H1 (cell line): ENCODE data around the gene COLQ. TPM values are rescaled to one million over a fixed set of nuclear protein-coding genes. Genes with fewer than 3 reads are reported as not detected.
A peak's percentile ranks its signal among the peaks of the same experiment; 100 is the strongest.

ENCODE experiments used
- CBX8 ChIP-seq: fragments of 300-800, 300-1000 bp; sonication (generic); IDR thresholded peaks from 2 replicates; pipeline ENCODE4 v1.7.1; 2016; ENCODE audit warnings: low read depth, low read length, borderline replicate concordance
- CREB1 ChIP-seq: IDR thresholded peaks from 2 replicates; pipeline ENCODE4 v1.6.1; 2012; ENCODE audit warnings: inconsistent platforms
- CTBP2 ChIP-seq: IDR thresholded peaks from 2 replicates; pipeline ENCODE4 v1.7.0; 2011; ENCODE audit warnings: borderline replicate concordance, mild to moderate bottlenecking, moderate library complexity, mixed read lengths, low read length; ENCODE audit not compliant: insufficient read depth, insufficient read length
- GABPA ChIP-seq: IDR thresholded peaks from 2 replicates; pipeline ENCODE4 v1.6.1; 2011; ENCODE audit warnings: mild to moderate bottlenecking, low read length, moderate library complexity, borderline replicate concordance; ENCODE audit not compliant: insufficient read depth
- HDAC2 ChIP-seq, 2 experiments: fragments of 300-600 bp in 1 of 2; sonication (generic) in 1 of 2; IDR thresholded peaks; 2 replicates each; pipeline ENCODE4 v1.6.1; 2011 to 2012; ENCODE audit warnings: low read depth in 2 of 2, low read length in 2 of 2, mild to moderate bottlenecking in 2 of 2, moderate library complexity in 2 of 2, borderline replicate concordance in 1 of 2, inconsistent platforms in 1 of 2
- HDAC6 ChIP-seq: IDR thresholded peaks from one replicate; pipeline ENCODE4 v1.7.1; 2012; ENCODE audit warnings: low read depth, mild to moderate bottlenecking, inconsistent platforms, low read length, moderate library complexity
- KDM4A ChIP-seq: IDR thresholded peaks from one replicate; pipeline ENCODE4 v1.7.1; 2012; ENCODE audit warnings: low read depth, mild to moderate bottlenecking, moderate library complexity, low read length, inconsistent platforms; ENCODE audit not compliant: severe bottlenecking
- NRF1 ChIP-seq: IDR thresholded peaks from 2 replicates; pipeline ENCODE4 v1.6.1; 2011; ENCODE audit warnings: mild to moderate bottlenecking, low read depth, low read length, improper control_type of control experiment
- POLR2AphosphoS5 ChIP-seq: IDR thresholded peaks from 2 replicates; pipeline ENCODE4 v1.6.1; 2011; ENCODE audit warnings: low read depth, low read length
- polyA plus RNA-seq, 7 experiments: library from polyadenylated mRNA; depleted of rRNA in 3 of 7; stranded (reverse) in 5 of 7; unstranded in 2 of 7; fragments of >200 nt in 5 of 7; fragments of 200-250 nt in 2 of 7; gene quantifications; 1 replicate in 5 of 7; 2 replicates in 1 of 7; 4 replicates in 1 of 7; pipeline versions ENCODE4 v1.2.1 to v1.2.3, GENCODE V29; 2011 to 2013; ENCODE audit warnings: missing spikeins in 2 of 7, mixed read lengths in 2 of 7
- total RNA-seq: library from RNA; stranded (reverse); fragmentation: NEBNext Ultra II Directional; extraction: Animal tissue kit (Norgen Biotek cat#: 25700); gene quantifications from 2 replicates; pipeline ENCODE4 v1.2.1, GENCODE V29; 2021
- TF ChIP-seq, protein P1 (sequence below): fragments of 300-600 bp; sonication (generic); IDR thresholded peaks from 2 replicates; pipeline ENCODE4 v1.7.1; 2012; ENCODE audit warnings: low read length, moderate library complexity, mild to moderate bottlenecking, inconsistent platforms; ENCODE audit not compliant: insufficient replicate concordance

Gene COLQ
- total and polyA plus RNA-seq, 2 of the 8 experiments (the other 6 are each of a cell fraction or from before 2014, with no cell fraction given) = 1.5 to 1.9 TPM

DNA sequence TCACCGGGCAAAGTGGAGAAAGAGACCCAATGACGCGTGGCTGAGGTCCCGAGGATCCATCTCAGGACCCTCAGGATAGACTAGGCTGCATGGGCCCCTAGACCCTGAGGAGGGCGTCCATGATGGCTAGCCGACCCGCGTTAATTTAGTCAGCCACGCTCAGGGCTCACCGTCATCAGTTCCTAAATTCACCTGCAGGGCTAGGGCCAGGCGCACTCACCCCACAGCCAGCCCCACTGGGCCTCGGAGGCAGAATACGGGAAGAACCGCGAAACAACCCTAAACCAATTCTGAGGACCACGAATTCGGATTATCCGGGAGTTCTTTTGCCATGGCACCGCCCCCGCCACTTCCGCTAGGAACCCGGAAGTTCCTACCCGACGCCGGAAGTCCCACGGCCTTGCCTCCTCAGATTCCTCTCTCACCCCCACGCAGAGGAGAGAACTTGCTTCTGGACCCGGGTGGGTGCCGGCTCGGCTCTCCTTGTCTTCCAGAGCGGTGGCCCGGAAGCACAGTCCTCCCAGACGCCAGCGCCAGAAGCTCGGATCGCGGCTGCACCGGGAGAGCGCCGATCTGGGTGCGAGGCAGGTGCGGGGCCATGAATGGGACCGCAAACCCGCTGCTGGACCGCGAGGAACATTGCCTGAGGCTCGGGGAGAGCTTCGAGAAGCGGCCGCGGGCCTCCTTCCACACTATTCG, 94.2 kb downstream of the COLQ start, which contains the start of the genes EAF1 and METTL6 (continued):
- TF ChIP-seq HDAC2 (IDR thresholded peaks at IDR 0.05; ENCODE audit: borderline replicate concordance in 1 of 2, low read depth in 2 of 2, low read length in 2 of 2) (peak in 1 of 2 experiments; percentile 75; a peak in 2 of 4 replicates), POLR2AphosphoS5 (peak; percentile 60; the same call in 1 of the 2 replicates), KDM4A (peak; percentile 99), CREB1 (0 out of 2 replicates have a peak, but pooled peaks have one; percentile 23), NRF1 (no peak), GABPA (peak; percentile 98), CTBP2 (peak; percentile 36), CBX8 (no peak), HDAC6 (no peak)
- TF ChIP-seq, protein P1, sequence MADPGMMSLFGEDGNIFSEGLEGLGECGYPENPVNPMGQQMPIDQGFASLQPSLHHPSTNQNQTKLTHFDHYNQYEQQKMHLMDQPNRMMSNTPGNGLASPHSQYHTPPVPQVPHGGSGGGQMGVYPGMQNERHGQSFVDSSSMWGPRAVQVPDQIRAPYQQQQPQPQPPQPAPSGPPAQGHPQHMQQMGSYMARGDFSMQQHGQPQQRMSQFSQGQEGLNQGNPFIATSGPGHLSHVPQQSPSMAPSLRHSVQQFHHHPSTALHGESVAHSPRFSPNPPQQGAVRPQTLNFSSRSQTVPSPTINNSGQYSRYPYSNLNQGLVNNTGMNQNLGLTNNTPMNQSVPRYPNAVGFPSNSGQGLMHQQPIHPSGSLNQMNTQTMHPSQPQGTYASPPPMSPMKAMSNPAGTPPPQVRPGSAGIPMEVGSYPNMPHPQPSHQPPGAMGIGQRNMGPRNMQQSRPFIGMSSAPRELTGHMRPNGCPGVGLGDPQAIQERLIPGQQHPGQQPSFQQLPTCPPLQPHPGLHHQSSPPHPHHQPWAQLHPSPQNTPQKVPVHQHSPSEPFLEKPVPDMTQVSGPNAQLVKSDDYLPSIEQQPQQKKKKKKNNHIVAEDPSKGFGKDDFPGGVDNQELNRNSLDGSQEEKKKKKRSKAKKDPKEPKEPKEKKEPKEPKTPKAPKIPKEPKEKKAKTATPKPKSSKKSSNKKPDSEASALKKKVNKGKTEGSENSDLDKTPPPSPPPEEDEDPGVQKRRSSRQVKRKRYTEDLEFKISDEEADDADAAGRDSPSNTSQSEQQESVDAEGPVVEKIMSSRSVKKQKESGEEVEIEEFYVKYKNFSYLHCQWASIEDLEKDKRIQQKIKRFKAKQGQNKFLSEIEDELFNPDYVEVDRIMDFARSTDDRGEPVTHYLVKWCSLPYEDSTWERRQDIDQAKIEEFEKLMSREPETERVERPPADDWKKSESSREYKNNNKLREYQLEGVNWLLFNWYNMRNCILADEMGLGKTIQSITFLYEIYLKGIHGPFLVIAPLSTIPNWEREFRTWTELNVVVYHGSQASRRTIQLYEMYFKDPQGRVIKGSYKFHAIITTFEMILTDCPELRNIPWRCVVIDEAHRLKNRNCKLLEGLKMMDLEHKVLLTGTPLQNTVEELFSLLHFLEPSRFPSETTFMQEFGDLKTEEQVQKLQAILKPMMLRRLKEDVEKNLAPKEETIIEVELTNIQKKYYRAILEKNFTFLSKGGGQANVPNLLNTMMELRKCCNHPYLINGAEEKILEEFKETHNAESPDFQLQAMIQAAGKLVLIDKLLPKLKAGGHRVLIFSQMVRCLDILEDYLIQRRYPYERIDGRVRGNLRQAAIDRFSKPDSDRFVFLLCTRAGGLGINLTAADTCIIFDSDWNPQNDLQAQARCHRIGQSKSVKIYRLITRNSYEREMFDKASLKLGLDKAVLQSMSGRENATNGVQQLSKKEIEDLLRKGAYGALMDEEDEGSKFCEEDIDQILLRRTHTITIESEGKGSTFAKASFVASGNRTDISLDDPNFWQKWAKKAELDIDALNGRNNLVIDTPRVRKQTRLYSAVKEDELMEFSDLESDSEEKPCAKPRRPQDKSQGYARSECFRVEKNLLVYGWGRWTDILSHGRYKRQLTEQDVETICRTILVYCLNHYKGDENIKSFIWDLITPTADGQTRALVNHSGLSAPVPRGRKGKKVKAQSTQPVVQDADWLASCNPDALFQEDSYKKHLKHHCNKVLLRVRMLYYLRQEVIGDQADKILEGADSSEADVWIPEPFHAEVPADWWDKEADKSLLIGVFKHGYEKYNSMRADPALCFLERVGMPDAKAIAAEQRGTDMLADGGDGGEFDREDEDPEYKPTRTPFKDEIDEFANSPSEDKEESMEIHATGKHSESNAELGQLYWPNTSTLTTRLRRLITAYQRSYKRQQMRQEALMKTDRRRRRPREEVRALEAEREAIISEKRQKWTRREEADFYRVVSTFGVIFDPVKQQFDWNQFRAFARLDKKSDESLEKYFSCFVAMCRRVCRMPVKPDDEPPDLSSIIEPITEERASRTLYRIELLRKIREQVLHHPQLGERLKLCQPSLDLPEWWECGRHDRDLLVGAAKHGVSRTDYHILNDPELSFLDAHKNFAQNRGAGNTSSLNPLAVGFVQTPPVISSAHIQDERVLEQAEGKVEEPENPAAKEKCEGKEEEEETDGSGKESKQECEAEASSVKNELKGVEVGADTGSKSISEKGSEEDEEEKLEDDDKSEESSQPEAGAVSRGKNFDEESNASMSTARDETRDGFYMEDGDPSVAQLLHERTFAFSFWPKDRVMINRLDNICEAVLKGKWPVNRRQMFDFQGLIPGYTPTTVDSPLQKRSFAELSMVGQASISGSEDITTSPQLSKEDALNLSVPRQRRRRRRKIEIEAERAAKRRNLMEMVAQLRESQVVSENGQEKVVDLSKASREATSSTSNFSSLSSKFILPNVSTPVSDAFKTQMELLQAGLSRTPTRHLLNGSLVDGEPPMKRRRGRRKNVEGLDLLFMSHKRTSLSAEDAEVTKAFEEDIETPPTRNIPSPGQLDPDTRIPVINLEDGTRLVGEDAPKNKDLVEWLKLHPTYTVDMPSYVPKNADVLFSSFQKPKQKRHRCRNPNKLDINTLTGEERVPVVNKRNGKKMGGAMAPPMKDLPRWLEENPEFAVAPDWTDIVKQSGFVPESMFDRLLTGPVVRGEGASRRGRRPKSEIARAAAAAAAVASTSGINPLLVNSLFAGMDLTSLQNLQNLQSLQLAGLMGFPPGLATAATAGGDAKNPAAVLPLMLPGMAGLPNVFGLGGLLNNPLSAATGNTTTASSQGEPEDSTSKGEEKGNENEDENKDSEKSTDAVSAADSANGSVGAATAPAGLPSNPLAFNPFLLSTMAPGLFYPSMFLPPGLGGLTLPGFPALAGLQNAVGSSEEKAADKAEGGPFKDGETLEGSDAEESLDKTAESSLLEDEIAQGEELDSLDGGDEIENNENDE = no peak
